ENCODE results near the gene JPT1. TPM values are rescaled to one million over a fixed set of nuclear protein-coding genes. Genes with fewer than 3 reads are reported as not detected.

JPT1 gene
- polyA plus RNA-seq, 1 experiment, result 89.8 TPM

DNA sequence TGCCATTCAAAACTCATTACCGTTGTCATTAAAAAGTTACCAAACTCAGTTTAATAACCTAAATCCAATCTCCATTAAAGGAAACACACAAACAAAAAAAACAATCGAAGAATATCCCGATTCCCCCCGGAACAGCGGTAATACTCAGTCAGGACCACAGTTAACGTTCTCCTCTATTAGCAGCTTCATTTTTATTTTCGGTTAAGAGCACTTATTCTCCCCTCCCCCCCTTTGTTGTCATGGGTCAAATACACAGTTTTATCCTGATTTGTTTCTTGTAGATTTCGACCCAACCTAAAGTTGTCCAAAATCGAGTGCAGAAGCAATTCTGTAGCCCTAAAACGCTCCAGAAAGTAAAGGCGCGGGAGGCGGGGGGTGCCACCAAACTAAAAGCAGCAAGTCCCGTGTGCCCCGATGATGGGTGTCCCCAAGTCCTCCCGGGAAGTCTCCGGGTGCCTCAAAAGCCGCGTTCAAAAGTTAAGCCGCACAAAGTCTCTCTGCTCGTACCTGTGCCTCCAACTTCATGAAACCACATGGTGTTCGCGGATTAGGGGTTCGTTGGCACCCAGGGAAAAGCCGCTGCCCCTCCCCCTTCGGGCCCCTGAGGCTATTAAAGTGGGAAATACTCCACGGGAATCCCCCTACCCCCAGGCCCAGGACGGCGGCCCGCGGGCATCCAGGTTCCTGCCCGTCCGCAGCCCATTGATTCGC is 27.5 kb upstream of the JPT1 start:
- H3K4me3 ChIP-seq (ENCODE audit: low read depth, low read length), result peak overlapping the region; percentile 89
- H3K27ac ChIP-seq (ENCODE audit: low read depth, low read length), result peak overlapping the region; percentile 52
- H3K27me3 ChIP-seq (ENCODE audit: control insufficient read depth, insufficient read depth, low read length), result no peaks in the 10 kb centered on the region
- TF ChIP-seq, protein P1, sequence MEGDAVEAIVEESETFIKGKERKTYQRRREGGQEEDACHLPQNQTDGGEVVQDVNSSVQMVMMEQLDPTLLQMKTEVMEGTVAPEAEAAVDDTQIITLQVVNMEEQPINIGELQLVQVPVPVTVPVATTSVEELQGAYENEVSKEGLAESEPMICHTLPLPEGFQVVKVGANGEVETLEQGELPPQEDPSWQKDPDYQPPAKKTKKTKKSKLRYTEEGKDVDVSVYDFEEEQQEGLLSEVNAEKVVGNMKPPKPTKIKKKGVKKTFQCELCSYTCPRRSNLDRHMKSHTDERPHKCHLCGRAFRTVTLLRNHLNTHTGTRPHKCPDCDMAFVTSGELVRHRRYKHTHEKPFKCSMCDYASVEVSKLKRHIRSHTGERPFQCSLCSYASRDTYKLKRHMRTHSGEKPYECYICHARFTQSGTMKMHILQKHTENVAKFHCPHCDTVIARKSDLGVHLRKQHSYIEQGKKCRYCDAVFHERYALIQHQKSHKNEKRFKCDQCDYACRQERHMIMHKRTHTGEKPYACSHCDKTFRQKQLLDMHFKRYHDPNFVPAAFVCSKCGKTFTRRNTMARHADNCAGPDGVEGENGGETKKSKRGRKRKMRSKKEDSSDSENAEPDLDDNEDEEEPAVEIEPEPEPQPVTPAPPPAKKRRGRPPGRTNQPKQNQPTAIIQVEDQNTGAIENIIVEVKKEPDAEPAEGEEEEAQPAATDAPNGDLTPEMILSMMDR (IDR thresholded peaks at IDR 0.05; ENCODE audit: low read depth, low read length), result no peak
- ChIA-PET POLR2A (no interaction called here), CTCF (interaction anchor here (2.2 kb wide), 1 partner anchor 10 kb away, joined by 21 read pairs; no protein-coding TSS in a partner anchor)
- no peaks in the 10 kb centered on the region; the same call in 1 of the 2 replicates for H3K9me3 ChIP-seq (ENCODE audit: control insufficient read depth, insufficient read depth, low read length)
- no peak for DNase-seq (ENCODE audit: low read depth, low spot score)

DNA sequence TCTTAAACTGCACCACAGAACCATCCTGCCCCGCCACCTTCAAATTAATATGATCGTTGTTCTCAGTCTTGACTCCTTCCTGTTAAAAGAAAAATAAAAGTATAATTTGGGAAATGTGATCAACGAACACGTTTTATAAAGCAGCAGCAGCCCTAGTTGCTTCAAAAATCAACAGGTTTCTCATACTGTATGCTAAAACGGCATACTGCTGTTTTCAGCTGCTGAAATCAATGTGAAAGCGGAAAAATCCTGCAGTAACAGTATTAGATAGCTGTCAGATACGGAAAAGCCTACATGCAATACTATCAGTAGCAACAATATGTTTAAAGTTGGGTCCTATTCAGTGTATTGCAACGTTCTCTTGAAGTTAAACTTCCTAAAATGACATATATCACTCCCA is 26.8 kb upstream of the JPT1 start:
- no peak for DNase-seq (ENCODE audit: low read depth, low spot score)
- Histone ChIP-seq H3K27me3 (ENCODE audit: control insufficient read depth, insufficient read depth, low read length) (no peaks in the 10 kb centered on the region), H3K9me3 (ENCODE audit: control insufficient read depth, insufficient read depth, low read length) (no peaks in the 10 kb centered on the region; the same call in 1 of the 2 replicates), H3K4me3 (ENCODE audit: low read depth, low read length) (peak overlapping the region; percentile 89), H3K27ac (ENCODE audit: low read depth, low read length) (no peak overlapping the region)
- TF ChIP-seq, protein P1 (IDR thresholded peaks at IDR 0.05; ENCODE audit: low read depth, low read length), result no peak
- ChIA-PET CTCF (interaction anchor here (2.2 kb wide), 1 partner anchor 9 kb away, joined by 21 read pairs; no protein-coding TSS in a partner anchor), POLR2A (no interaction called here)

DNA sequence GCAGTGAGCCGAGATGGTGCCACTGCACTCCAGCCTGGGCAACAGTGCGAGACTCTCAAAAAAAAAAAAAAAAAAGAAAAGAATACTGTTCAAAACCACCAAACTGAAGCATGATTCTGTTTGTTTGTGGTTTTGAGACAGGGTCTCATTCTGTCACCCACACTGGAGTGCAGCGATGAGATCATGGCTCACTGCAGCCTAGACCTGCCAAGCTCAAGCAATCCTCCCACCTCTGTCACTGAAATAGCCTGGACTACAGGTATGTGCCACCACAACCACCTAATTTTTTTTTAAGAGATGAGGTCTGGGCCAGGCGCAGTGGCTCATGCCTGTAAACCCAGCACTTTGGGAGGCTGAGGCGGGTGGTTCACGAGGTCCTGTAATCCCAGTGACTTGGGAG is 24.1 kb upstream of the JPT1 start:
- CTCF ChIA-PET, result no interaction called here
- POLR2A ChIA-PET, result no interaction called here
- TF ChIP-seq, protein P1 (IDR thresholded peaks at IDR 0.05; ENCODE audit: low read depth, low read length), result no peak
- Histone ChIP-seq H3K27me3 (ENCODE audit: control insufficient read depth, insufficient read depth, low read length) (no peaks in the 10 kb centered on the region), H3K4me3 (ENCODE audit: low read depth, low read length) (no peak overlapping the region), H3K27ac (ENCODE audit: low read depth, low read length) (no peak overlapping the region), H3K9me3 (ENCODE audit: control insufficient read depth, insufficient read depth, low read length) (no peaks in the 10 kb centered on the region; the same call in 1 of the 2 replicates)
- DNase-seq (ENCODE audit: low read depth, low spot score), result no peak

DNA sequence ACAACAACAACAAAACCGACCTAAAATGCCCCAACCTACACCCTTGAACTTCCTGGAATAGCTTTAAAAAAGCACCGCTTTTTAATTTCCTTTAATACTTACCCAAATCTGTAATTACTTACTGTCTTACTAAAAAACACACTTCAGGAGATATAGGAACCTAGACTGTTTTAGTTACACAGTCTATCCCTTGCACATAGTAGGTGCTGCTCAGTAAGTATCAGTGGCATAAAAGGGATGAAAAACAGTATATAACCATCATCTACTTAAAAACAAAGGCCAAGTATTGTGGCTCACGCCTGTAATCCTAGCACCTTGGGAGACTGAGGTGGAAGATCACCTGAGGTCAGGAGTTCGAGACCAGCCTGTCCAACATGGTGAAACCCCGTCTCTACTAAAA is 22.3 kb upstream of the JPT1 start:
- POLR2A ChIA-PET, result interaction anchor here (0.7 kb wide), 1 partner anchor 64 kb away, joined by 4 read pairs; no protein-coding TSS in a partner anchor
- CTCF ChIA-PET, result interaction anchor here (0.7 to 1.8 kb wide), 3 partner anchors 25 to 62 kb away, joined by 3 to 6 read pairs (median 4); partner anchors contain the start of gene NT5C
- no peaks in the 10 kb centered on the region for H3K27me3 ChIP-seq (ENCODE audit: control insufficient read depth, insufficient read depth, low read length)
- DNase-seq (ENCODE audit: low read depth, low spot score), result no peak
- no peak overlapping the region for H3K27ac ChIP-seq (ENCODE audit: low read depth, low read length)
- H3K4me3 ChIP-seq (ENCODE audit: low read depth, low read length), result no peak overlapping the region
- H3K9me3 ChIP-seq (ENCODE audit: control insufficient read depth, insufficient read depth, low read length), result no peaks in the 10 kb centered on the region
- TF ChIP-seq, protein P1 (IDR thresholded peaks at IDR 0.05; ENCODE audit: low read depth, low read length), result no peak

DNA sequence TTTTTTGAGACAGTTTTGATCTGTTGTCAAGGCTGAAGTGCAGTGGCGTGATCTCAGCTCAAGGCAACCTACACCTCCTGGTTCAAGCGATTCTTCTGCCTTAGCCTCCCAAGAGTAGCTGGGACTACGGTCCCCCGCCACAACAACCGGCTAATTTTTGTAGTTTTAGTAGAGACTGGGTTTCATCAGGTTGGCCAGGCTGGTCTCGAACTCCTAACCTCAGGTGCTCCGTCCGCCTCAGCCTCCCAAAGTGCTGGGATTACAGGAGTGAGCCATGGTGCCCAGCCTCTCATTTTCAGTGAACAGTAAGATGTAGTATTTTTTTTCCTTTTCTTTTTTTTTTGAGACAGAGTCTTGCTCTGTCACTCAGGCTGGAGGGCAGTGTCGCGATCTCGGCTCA is 20.7 kb upstream of the JPT1 start:
- no peak overlapping the region for H3K4me3 ChIP-seq (ENCODE audit: low read depth, low read length)
- no peak overlapping the region for H3K27ac ChIP-seq (ENCODE audit: low read depth, low read length)
- TF ChIP-seq, protein P1 (IDR thresholded peaks at IDR 0.05; ENCODE audit: low read depth, low read length), result no peak
- H3K27me3 ChIP-seq (ENCODE audit: control insufficient read depth, insufficient read depth, low read length), result no peaks in the 10 kb centered on the region
- no peak for DNase-seq (ENCODE audit: low read depth, low spot score)
- H3K9me3 ChIP-seq (ENCODE audit: control insufficient read depth, insufficient read depth, low read length), result no peaks in the 10 kb centered on the region
- ChIA-PET POLR2A (no interaction called here), CTCF (interaction anchor here (0.8 to 2.4 kb wide), 2 partner anchors 61 to 101 kb away, joined by 3 to 16 read pairs; no protein-coding TSS in a partner anchor)
